Right lobe of liver (tissue), 6 donors: Measurements from ENCODE around the gene SH3RF3. TPM values are rescaled to one million over a fixed set of nuclear protein-coding genes. Genes with fewer than 3 reads are reported as not detected.
A peak's percentile ranks its signal among the peaks of the same experiment; 100 is the strongest.

ENCODE experiments used
- ATAC-seq, 4 donors: fragments of 200-7000 bp; cut with Tn5 transposase; one replicate each; pipeline ENCODE4 v1.9.1; 2020; ENCODE audit warnings: mild to moderate bottlenecking in 4 of 4, moderate library complexity in 4 of 4
- DNase-seq, 3 donors: peaks; one replicate each; pipeline ENCODE4 v3.0.0-alpha.2; 2020
- H3K27ac ChIP-seq, 3 donors: fragments of 200-600 bp; one replicate each; pipeline ENCODE4 v1.8.0; 2022
- H3K27me3 ChIP-seq, 2 donors: fragments of 200-600 bp; one replicate each; pipeline ENCODE4 v1.8.0; 2022
- H3K36me3 ChIP-seq, 4 donors: fragments of 200-600 bp; sonication (generic) in 1 of 4; one replicate each; pipeline versions ENCODE4 v1.5.1 to v1.8.0; 2017 to 2022; ENCODE audit warnings: control low read depth in 1 of 4
- H3K4me1 ChIP-seq, 4 donors: fragments of 200-600 bp; sonication (generic) in 1 of 4; one replicate each; pipeline versions ENCODE4 v1.5.1 to v1.8.0; 2017 to 2022; ENCODE audit warnings: control low read depth in 1 of 4
- H3K4me3 ChIP-seq, 3 donors: fragments of 200-600 bp; one replicate each; pipeline ENCODE4 v1.8.0; 2022
- H3K9me3 ChIP-seq, 4 donors: fragments of 200-600 bp; sonication (generic) in 1 of 4; one replicate each; pipeline versions ENCODE4 v1.5.1 to v1.8.0; 2017 to 2022; ENCODE audit warnings: control low read depth in 1 of 4
- CTCF ChIP-seq, 4 donors: fragments of 200-600 bp in 3 of 4; fragments of 450-650 bp in 1 of 4; IDR thresholded peaks; one replicate each; pipeline versions ENCODE4 v1.5.1 to v1.8.0; 2016 to 2022; ENCODE audit warnings: antibody characterized with exemption in 4 of 4, mild to moderate bottlenecking in 2 of 4
- POLR2A ChIP-seq: fragments of 450-650 bp; IDR thresholded peaks from one replicate; pipeline ENCODE4 v1.6.1; 2017; ENCODE audit warnings: antibody characterized with exemption, mild to moderate bottlenecking
- WGBS: methylation state at CpG from one replicate; pipeline ENCODE4 v1.1.6; 2018; ENCODE audit warnings: low coverage, low lambda C conversion rate; ENCODE audit not compliant: insufficient coverage; ENCODE audit errors: missing lambda C conversion rate; 5-methylcytosine and 5-hydroxymethylcytosine counted together
- intact Hi-C, 2 donors: fragments of 100-400 bp; cut with DNase I; formaldehyde crosslinking; loops; one replicate each; pipeline versions ENCODE4 v1.11.2 to v1.14.1; 2022
- total RNA-seq, 6 experiments: library from RNA; depleted of rRNA in 2 of 6; stranded (reverse); fragments of >200 nt in 2 of 6; fragmentation: NEBNext Ultra II Directional in 3 of 6; extraction: Animal tissue kit (Norgen Biotek cat#: 25700) in 3 of 6; gene quantifications; one replicate each; pipeline versions ENCODE4 v1.1.0 to v1.2.4, GENCODE V29; 2016 to 2023
- donor health status: DM: no; HTN: yes; CAD: no.
- donor health status: DM: no; HTN: no; CAD: no.
- donor health status: DM: no; HTN: no; CAD: no.
- donor health status: DM: no; HTN: yes; CAD: no.
- donor health status: DM: no; HTN: yes; CAD: no.

SH3RF3 gene
- total RNA-seq, 6 experiments from 2014 or later, result 0.68 to 1.6 (median 1.2) TPM

DNA sequence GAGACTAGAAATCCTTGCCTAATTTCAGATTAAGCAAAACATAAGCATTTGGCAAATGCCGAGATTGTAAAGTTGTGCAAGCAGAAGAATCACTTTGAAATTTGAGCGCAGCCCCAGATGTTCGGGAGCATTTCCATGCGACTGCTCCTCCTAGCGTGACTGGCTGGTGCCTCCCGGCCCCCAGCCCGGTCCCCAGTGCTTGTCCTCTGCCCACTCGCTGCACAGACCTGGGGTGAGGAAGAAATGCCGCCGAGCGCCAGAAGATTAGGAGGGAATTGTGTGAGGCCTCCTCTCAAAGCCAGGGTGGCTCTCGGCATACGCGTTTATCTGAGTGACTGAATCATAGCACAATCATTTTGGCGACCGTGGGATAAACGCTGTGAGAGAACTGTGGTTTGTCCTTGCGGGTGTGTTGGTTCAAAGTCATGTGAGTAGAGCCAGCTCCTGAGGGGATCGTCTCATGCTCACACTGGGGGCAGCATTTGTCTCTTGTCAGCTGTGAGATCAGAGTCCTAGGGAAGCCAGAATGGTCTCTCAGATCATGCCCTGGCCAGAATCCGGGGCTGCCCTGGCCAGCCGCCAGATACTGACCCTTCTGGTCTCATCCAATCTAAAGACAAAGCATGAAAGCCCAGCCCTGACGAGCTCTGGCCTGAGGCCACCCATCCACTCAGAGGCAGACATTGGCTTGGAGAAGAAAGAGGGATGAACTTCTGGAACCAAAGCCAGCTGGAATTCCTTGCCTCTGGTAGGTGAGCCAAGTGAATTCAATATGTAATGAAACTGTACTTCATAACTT is 189.3 kb downstream of the SH3RF3 start:
- DNase-seq, result no peak
- WGBS, result 7% methylated on average over 3 of the region's 22 CpGs

GRCh38 chr2:109318949-109319342 is 189.9 kb downstream of the SH3RF3 start:
- TF ChIP-seq CTCF (IDR thresholded peaks at IDR 0.05) (no peak), POLR2A (no peak)
- H3K9me3 ChIP-seq, result no peaks in the 10 kb centered on the region
- 70% methylated on average over 2 of the region's 4 CpGs for WGBS
- no peaks in the 10 kb centered on the region for H3K27me3 ChIP-seq
- peak overlapping the region in 1 of 3 donors; percentile 8 for H3K27ac ChIP-seq
- H3K36me3 ChIP-seq, result no peaks in the 10 kb centered on the region
- H3K4me1 ChIP-seq, result no peaks in the 10 kb centered on the region
- DNase-seq (no peak), ATAC-seq (no peak)
- no peak overlapping the region for H3K4me3 ChIP-seq
- intact Hi-C loops, result no loop called here

More for the DNA sequence above, 189.3 kb downstream of the SH3RF3 start:
- H3K4me3 ChIP-seq, result no peak overlapping the region
- H3K27ac ChIP-seq, result peak overlapping the region in 2 of 3 donors; percentile 8
- no peaks in the 10 kb centered on the region for H3K27me3 ChIP-seq
- intact Hi-C loops, result no loop called here
- H3K4me1 ChIP-seq, result no peaks in the 10 kb centered on the region
- no peaks in the 10 kb centered on the region for H3K9me3 ChIP-seq
- ATAC-seq, result peak in 1 of 4 donors; percentile 19
- H3K36me3 ChIP-seq, result no peaks in the 10 kb centered on the region
- TF ChIP-seq CTCF (IDR thresholded peaks at IDR 0.05), result no peak
- TF ChIP-seq POLR2A, result no peak

DNA sequence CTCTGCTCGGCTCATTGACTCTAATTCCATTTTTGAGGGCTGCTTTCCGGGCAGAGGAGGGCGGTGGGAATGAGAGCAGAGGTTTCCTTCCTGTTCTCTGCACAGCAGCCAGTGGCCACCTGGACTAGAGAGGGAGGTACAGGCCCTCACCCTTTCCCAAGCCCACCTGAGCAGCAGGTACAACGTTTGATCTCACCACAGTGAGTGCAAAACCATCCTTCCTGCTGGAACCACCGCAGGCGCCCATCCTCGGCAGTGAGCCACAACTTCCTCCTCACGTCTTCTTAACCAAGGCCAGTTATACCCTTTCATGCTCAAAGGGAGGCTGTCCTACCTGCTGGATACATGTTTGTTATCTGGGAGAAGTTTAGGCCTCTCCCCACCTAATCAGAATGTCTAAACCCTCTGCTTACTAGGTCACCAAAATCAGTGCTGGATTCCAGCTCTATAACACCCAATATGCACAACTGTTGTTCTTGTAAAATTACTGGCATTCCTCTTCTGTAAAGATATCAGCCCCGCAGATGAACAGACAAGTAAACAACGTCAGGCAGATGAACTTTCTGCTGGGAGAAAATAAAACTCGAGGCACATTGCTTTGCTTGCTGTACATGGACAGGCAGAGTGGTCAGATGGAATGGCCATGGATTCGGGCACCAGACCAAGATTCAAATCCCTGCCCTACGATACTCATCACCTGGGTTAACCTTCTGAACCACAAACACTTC is 191.4 kb downstream of the SH3RF3 start:
- H3K27me3 ChIP-seq, result no peaks in the 10 kb centered on the region
- WGBS, result 41% methylated on average over 6 of the region's 13 CpGs
- H3K9me3 ChIP-seq, result no peaks in the 10 kb centered on the region
- intact Hi-C loops, result no loop called here
- no peak overlapping the region for H3K4me3 ChIP-seq
- DNase-seq, result no peak
- TF ChIP-seq CTCF (IDR thresholded peaks at IDR 0.05), result no peak
- TF ChIP-seq POLR2A, result no peak
- H3K36me3 ChIP-seq, result no peaks in the 10 kb centered on the region
- ATAC-seq, result no peak
- H3K4me1 ChIP-seq, result no peaks in the 10 kb centered on the region
- no peak overlapping the region for H3K27ac ChIP-seq

- DNase-seq (no peak), ATAC-seq (no peak)
- peak in 1 of 4 donors; percentile 3 for TF ChIP-seq CTCF (IDR thresholded peaks at IDR 0.05)
- TF ChIP-seq POLR2A, result no peak
- 79% methylated on average over 3 of the region's 3 CpGs for WGBS
- Histone ChIP-seq H3K27me3 (no peaks in the 10 kb centered on the region), H3K9me3 (no peaks in the 10 kb centered on the region), H3K27ac (peak overlapping the region; percentile 7 to 57 (median 52)), H3K4me1 (no peaks in the 10 kb centered on the region), H3K36me3 (no peaks in the 10 kb centered on the region), H3K4me3 (no peak overlapping the region)
- intact Hi-C loops, result no loop called here
Observed at GRCh38 chr2:109321570-109321969, 192.6 kb downstream of the SH3RF3 start.
